ENCODE measurements around the gene UBC. TPM values are rescaled to one million over a fixed set of nuclear protein-coding genes. Genes with fewer than 3 reads are reported as not detected.

The UBC gene
- total and polyA plus RNA-seq, 9 of the 15 experiments (the other 6 are each of a cell fraction or from before 2014, with no cell fraction given): 533 to 1,153 (median 813) TPM

GRCh38 chr12:124940393-124941169 is 26.1 kb upstream of the UBC start (continued):
- no peak for TF ChIP-seq CAMTA2 (CRISPR knock-in tag; conservative IDR thresholded peaks at IDR 0.05)
- TF ChIP-seq KLF13 (tag; IDR thresholded peaks at IDR 0.05; ENCODE audit: borderline replicate concordance, low read depth): no peak
- peak; percentile 63; the same call in 1 of the 2 replicates for TF ChIP-seq MXI1 (IDR thresholded peaks at IDR 0.05; ENCODE audit: low read depth, low read length)
- peak in 1 of 2 experiments; percentile 66; a peak in 3 of 4 replicates for TF ChIP-seq MNT (conservative IDR thresholded peaks at IDR 0.05)
- TF ChIP-seq MTF1 (CRISPR knock-in tag; IDR thresholded peaks at IDR 0.05; ENCODE audit: borderline replicate concordance): no peak
- TF ChIP-seq ARID3B (CRISPR knock-in tag; IDR thresholded peaks at IDR 0.05; ENCODE audit: borderline replicate concordance): no peak
- TF ChIP-seq ZNF696 (CRISPR knock-in tag; conservative IDR thresholded peaks at IDR 0.05): no peak
- TF ChIP-seq NR3C1 (CRISPR knock-in tag; IDR thresholded peaks at IDR 0.05): no peak
- TF ChIP-seq TAF9B (IDR thresholded peaks at IDR 0.05; ENCODE audit: partially characterized antibody): peak; percentile 37
- peak; percentile 8; the same call in 1 of the 2 replicates for TF ChIP-seq C11orf30 (IDR thresholded peaks at IDR 0.05; ENCODE audit: low read depth)
- peak; percentile 86 for TF ChIP-seq ETV1 (tag; conservative IDR thresholded peaks at IDR 0.05; ENCODE audit: low read depth)
- no peak for TF ChIP-seq ZNF561 (CRISPR knock-in tag; conservative IDR thresholded peaks at IDR 0.05)
- TF ChIP-seq TAF7 (tag; IDR thresholded peaks at IDR 0.05): peak; percentile 26; the same call in 1 of the 2 replicates
- no peak for TF ChIP-seq SFPQ (IDR thresholded peaks at IDR 0.05; ENCODE audit: low read depth, low read length)
- peak; percentile 49; the same call in 1 of the 2 replicates for TF ChIP-seq ZNF668 (CRISPR knock-in tag; IDR thresholded peaks at IDR 0.05)
- TF ChIP-seq ZNF146 (CRISPR knock-in tag; IDR thresholded peaks at IDR 0.05; ENCODE audit: unreplicated experiment): no peak
- TF ChIP-seq EP300 (IDR thresholded peaks at IDR 0.05; ENCODE audit: low read length): peak; percentile 56
- no peak for TF ChIP-seq FOXO4 (CRISPR knock-in tag; IDR thresholded peaks at IDR 0.05)
- peak; percentile 61 for TF ChIP-seq RBFOX2 (IDR thresholded peaks at IDR 0.05; ENCODE audit: low read depth, low read length)
- TF ChIP-seq ZNF436 (CRISPR knock-in tag; IDR thresholded peaks at IDR 0.05): no peak
- peak; percentile 78 for TF ChIP-seq SMARCE1 (IDR thresholded peaks at IDR 0.05)
- peak; percentile 31 for TF ChIP-seq CEBPB (tag; IDR thresholded peaks at IDR 0.05)
- no peak for TF ChIP-seq MCM7 (IDR thresholded peaks at IDR 0.05)

Data from K562 (cell line).